Measurements from ENCODE around the gene RYR3.

DNA sequence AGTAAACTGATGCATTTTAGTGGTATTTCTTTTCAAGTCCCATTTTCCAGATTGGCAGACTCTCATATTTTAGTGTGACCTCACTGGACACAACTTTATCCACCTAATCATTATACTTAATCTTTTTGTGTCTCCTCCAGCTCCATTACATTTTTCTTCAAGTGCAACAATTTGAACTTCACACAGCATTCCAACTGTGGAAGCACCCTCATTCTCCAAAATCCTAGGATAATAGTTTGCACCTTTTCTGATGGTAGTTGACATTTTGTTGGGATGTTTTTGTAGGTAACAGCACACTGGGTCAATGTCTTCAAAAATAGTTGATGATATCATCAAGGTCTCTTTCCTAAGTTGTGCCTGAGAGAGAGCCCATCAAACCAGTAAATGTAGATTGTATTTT is 123.1 kb downstream of the RYR3 start:
- TF ChIP-seq, protein P1, sequence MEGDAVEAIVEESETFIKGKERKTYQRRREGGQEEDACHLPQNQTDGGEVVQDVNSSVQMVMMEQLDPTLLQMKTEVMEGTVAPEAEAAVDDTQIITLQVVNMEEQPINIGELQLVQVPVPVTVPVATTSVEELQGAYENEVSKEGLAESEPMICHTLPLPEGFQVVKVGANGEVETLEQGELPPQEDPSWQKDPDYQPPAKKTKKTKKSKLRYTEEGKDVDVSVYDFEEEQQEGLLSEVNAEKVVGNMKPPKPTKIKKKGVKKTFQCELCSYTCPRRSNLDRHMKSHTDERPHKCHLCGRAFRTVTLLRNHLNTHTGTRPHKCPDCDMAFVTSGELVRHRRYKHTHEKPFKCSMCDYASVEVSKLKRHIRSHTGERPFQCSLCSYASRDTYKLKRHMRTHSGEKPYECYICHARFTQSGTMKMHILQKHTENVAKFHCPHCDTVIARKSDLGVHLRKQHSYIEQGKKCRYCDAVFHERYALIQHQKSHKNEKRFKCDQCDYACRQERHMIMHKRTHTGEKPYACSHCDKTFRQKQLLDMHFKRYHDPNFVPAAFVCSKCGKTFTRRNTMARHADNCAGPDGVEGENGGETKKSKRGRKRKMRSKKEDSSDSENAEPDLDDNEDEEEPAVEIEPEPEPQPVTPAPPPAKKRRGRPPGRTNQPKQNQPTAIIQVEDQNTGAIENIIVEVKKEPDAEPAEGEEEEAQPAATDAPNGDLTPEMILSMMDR (IDR thresholded peaks at IDR 0.05) = no peak
- TF ChIP-seq ZFX (IDR thresholded peaks at IDR 0.05; ENCODE audit: borderline replicate concordance) = no peak
